Fibroblast of the aortic adventitia (primary cell): ENCODE measurements around the gene S100A10. TPM values are rescaled to one million over a fixed set of nuclear protein-coding genes. Genes with fewer than 3 reads are reported as not detected.

Experiments used
- DNase-seq: peaks from one replicate; pipeline ENCODE4 v3.0.0-alpha.2; 2010; ENCODE audit warnings: low read depth
- H3K4me3 ChIP-seq: 2 replicates; pipeline ENCODE4 v1.5.1; 2011; ENCODE audit warnings: low read depth, mild to moderate bottlenecking, control low read depth, low read length, moderate library complexity
- total RNA-seq: library from RNA; depleted of rRNA; stranded (reverse); fragments of >200 nt; gene quantifications from 2 replicates; pipeline ENCODE4 v1.2.3, GENCODE V29; 2012; ENCODE audit warnings: low replicate concordance
- TF ChIP-seq, protein P1 (sequence below): IDR thresholded peaks from 2 replicates; pipeline ENCODE4 v1.5.1; 2011; ENCODE audit warnings: mild to moderate bottlenecking, low read length, control low read depth, inconsistent platforms; ENCODE audit not compliant: insufficient read depth

S100A10 gene
- total RNA-seq, 1 donor = 340 TPM

DNA sequence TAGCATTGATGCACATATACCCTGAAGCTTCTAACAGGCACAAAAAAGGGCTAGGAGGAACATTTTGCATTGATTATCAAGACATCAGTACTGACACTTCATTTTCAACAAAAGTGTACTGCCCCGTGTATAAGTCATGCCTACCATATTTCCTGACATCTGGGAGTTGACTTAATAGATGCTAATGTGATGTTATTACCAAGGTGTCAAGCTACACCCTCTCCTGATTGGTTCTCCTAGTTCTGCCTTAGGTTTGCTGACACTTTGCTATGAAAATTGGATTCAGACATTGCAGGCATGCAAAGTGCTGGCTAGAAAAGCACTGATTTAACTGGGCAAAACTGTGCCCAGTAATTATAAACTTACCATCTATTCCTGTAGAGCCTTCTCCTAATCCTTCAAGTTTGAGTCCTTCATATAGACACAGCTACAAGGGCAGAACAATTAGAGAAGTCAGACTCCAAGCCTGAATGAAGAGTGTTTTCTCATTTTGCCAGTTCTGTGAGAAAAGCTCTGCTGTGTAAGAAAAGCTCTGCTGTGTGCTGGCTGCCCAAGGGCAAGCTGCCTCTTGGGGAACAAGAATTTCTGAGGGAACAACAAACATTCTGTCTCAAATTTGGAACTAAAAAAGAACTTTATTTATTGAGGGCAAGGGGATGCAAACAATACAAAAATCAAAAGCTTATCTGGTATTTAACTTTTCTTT, 11.2 kb downstream of the S100A10 start:
- DNase-seq = no peak
- TF ChIP-seq, protein P1, sequence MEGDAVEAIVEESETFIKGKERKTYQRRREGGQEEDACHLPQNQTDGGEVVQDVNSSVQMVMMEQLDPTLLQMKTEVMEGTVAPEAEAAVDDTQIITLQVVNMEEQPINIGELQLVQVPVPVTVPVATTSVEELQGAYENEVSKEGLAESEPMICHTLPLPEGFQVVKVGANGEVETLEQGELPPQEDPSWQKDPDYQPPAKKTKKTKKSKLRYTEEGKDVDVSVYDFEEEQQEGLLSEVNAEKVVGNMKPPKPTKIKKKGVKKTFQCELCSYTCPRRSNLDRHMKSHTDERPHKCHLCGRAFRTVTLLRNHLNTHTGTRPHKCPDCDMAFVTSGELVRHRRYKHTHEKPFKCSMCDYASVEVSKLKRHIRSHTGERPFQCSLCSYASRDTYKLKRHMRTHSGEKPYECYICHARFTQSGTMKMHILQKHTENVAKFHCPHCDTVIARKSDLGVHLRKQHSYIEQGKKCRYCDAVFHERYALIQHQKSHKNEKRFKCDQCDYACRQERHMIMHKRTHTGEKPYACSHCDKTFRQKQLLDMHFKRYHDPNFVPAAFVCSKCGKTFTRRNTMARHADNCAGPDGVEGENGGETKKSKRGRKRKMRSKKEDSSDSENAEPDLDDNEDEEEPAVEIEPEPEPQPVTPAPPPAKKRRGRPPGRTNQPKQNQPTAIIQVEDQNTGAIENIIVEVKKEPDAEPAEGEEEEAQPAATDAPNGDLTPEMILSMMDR = no peak
- H3K4me3 ChIP-seq = no peak overlapping the region

DNA sequence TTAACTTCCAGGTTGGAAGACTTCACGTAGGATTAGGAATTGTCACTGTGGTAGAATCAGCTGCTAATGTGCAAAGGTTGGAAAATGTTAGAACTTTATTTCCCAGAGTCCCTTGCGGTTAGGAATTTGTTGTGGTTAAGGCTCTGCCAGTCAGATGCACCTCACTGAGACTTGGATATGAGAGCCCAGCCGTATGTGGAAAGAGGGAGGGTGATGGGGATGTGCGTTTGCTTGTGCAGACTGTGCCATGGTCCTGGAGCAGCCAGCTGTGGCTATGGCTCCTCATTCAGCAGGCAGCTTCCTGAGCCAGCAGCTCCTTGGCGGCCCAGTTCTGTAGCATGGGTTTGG, 12.5 kb downstream of the S100A10 start:
- DNase-seq = peak; percentile 57
- TF ChIP-seq, protein P1 = no peak
- no peak overlapping the region for H3K4me3 ChIP-seq

DNA sequence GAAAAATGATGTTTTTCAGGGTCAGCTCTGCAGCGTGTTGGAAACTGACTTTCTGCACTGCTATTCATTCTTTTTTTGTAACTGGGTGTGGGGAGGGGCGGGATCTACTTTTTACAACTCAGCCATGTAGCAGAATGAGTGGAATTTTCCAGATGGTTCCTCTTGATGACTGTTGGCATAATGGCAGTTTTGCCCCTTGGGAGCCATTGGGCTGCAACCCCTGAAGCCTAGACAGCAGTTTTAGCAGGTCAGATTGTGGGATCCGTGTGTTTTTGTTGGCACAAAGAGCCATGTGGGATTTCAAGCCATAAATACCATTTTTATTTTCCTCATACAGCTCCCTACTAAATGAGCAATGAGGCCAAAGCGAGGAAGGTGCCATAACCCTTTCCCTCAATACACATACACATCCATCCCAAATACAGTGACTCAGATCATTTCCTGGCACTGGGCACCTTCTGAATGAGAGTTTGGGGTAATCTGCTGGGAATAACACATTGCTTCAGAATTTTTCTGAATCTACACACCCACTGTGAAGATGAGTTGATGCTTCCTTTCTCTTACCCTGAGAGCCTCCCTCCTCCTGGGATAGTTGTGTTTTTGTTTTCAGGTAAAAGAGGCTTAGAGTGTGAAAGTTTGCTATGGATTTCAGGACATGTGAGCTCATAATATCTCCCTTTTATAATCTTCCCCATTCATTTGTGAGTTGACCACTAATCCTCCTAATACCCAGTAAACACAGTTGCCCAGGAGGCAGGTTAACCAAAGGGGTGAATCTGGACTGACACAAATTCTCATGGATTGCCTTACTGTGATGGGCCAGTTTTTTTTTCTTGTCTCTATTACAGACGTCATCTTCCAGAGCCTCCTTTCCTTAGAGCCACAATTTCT, 13.1 kb downstream of the S100A10 start:
- DNase-seq = peak; percentile 97
- H3K4me3 ChIP-seq = no peak overlapping the region
- TF ChIP-seq, protein P1 = no peak

DNA sequence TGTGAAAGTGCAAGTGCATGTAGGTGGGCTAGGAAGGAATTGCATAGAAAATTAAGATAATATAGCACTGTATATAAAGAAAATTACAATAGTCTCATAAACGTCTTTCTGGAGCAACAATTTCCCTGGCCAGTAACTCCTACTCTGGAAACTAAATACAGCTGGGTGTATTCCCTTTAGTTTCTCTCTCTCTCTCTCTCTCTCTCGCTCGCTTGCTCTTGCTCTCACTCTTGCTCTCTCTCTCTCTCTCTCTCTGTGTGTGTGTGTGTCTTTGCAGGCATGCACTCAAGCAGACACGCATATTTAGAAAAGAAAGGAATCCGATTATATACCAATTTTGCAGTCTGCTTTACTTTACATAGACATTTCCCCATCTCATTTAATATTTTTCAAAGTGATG, 14.7 kb downstream of the S100A10 start:
- DNase-seq = no peak
- TF ChIP-seq, protein P1 = no peak
- H3K4me3 ChIP-seq = no peak overlapping the region

DNA sequence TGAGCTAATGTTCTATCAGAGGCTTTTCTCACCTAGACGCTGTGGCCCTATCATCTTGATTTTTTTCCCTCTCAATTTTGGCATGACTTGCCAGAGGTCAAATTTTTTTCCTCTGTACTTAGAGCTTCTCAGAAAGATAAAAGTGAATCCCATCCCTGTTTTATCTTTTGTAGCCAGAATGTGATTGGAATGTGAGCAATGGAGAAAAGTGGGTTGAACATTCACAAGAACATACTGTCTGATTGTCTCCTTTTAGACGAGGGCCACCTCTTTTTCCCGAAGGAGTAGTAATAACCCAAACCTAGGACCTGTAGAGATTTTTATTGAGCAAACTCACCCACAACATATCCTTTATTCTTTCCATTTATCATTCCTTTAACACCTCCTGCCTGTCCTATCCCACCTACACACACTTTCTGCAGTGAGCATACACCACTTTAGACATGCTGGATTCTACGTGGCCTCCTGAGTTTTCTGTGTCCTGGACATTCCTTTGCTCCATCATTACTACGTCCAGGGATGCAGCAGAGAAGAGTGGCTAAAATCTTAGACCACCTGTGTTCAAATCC, 15.9 kb downstream of the S100A10 start:
- TF ChIP-seq, protein P1 = no peak
- H3K4me3 ChIP-seq = no peak overlapping the region
- DNase-seq = no peak

DNA sequence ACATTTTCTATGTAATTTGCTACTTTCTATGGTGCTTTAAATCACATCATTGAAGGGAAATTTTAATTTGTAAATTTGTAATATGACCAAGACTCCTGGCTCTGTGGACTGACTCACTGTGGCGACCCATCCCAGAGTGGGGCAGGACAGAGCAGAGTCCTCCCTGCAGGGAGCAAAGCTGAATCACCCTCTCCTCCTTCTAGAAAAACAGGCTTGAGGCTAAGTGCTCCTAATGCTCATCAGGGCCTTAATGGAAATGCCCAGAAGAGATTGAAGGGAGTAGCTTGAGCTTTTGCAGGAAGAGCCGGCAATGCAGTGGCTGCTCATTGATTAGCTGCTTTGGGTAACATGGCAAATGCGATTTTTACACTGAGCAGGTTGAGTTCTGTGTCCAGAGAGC, 16.8 kb downstream of the S100A10 start:
- DNase-seq = no peak
- H3K4me3 ChIP-seq = no peak overlapping the region
- TF ChIP-seq, protein P1 = no peak
